Heart left ventricle (tissue), 16 donors: ENCODE data around the gene CGB3. TPM values are rescaled to one million over a fixed set of nuclear protein-coding genes. Genes with fewer than 3 reads are reported as not detected.

Source experiments
- ATAC-seq, 4 donors: fragments of 200-7000 bp; cut with Tn5 transposase; one replicate each; pipeline ENCODE4 v1.9.1; 2020 to 2022; ENCODE audit warnings: moderate library complexity in 4 of 4, mild to moderate bottlenecking in 3 of 4, moderate number of reproducible peaks in 1 of 4
- DNase-seq, 5 donors: peaks; one replicate each; pipeline ENCODE4 v3.0.0-alpha.2; 2020
- H3K27ac ChIP-seq, 12 donors: fragments of 200-600 bp; sonication (generic) in 4 of 12; one replicate each; pipeline versions ENCODE4 v1.5.0 to v1.8.0; 2016 to 2022; ENCODE audit warnings: mild to moderate bottlenecking in 2 of 12
- H3K27me3 ChIP-seq, 9 donors: fragments of 200-600 bp; sonication (generic) in 2 of 9; one replicate each; pipeline versions ENCODE4 v1.5.1 to v1.8.0; 2016 to 2022; ENCODE audit warnings: mild to moderate bottlenecking in 3 of 9
- H3K36me3 ChIP-seq, 9 donors: fragments of 200-600 bp; sonication (generic) in 2 of 9; one replicate each; pipeline versions ENCODE4 v1.5.0 to v1.8.0; 2018 to 2022; ENCODE audit warnings: mild to moderate bottlenecking in 2 of 9
- H3K4me1 ChIP-seq, 12 donors: fragments of 200-600 bp; sonication (generic) in 4 of 12; one replicate each; pipeline versions ENCODE4 v1.5.0 to v1.8.0; 2016 to 2022; ENCODE audit warnings: mild to moderate bottlenecking in 3 of 12
- H3K4me3 ChIP-seq, 12 donors: fragments of 200-600 bp; sonication (generic) in 4 of 12; one replicate each; pipeline versions ENCODE4 v1.5.0 to v1.8.0; 2017 to 2022; ENCODE audit warnings: mild to moderate bottlenecking in 9 of 12, moderate library complexity in 4 of 12
- H3K9me3 ChIP-seq, 12 donors: fragments of 200-600 bp; sonication (generic) in 4 of 12; one replicate each; pipeline versions ENCODE4 v1.5.0 to v1.8.0; 2016 to 2022; ENCODE audit warnings: mild to moderate bottlenecking in 1 of 12
- POLR2A ChIP-seq, 2 donors: fragments of 450-650 bp; IDR thresholded peaks; one replicate each; pipeline ENCODE4 v1.6.1; 2017; ENCODE audit warnings: antibody characterized with exemption in 2 of 2, mild to moderate bottlenecking in 2 of 2, moderate library complexity in 2 of 2
- WGBS, 4 donors: extraction: QIAGEN DNeasy Blood & Tissue Kit in 2 of 4; methylation state at CpG; one replicate each; pipeline versions ENCODE4 v1.1.5 to v1.1.7; 2013 to 2018; 5-methylcytosine and 5-hydroxymethylcytosine counted together
- intact Hi-C, 10 donors: fragments of 100-400 bp; cut with DNase I; formaldehyde crosslinking; loops; one replicate each; pipeline versions ENCODE4 v1.11.1 to v1.14.2; 2022
- polyA plus RNA-seq, 2 donors: library from polyadenylated mRNA; stranded (reverse); fragments of 200-250 nt; gene quantifications; one replicate each; pipeline ENCODE4 v1.2.3, GENCODE V29; 2013
- total RNA-seq, 9 donors: library from RNA; depleted of rRNA in 2 of 9; stranded (reverse); fragments of >200 nt in 2 of 9; fragmentation: NEBNext Ultra II Directional in 3 of 9; extraction: Animal tissue kit (Norgen Biotek cat#: 25700) in 3 of 9; gene quantifications; one replicate each; pipeline versions ENCODE4 v1.1.0 to v1.2.4, GENCODE V29; 2016 to 2023
- TF ChIP-seq, protein P1 (sequence below), 12 donors: fragments of 200-600 bp; sonication (generic) in 4 of 12; IDR thresholded peaks; one replicate each; pipeline versions ENCODE4 v1.5.0 to v1.8.0; 2018 to 2022; ENCODE audit warnings: antibody characterized with exemption in 12 of 12, mild to moderate bottlenecking in 5 of 12
- donor health status: ischemic (EF 13 %, LVEDD 7.1; RV severe dilation, severe dysfunction).
- donor health status: healthy with polysubstance abuse.
- donor health status: DM: no; HTN: yes; CAD: no.
- donor health status: DM: no; HTN: no; CAD: no.
- donor health status: ischemic (EF 25% LVEDD 6.9; RV normal size, moderate dysfunction).
- donor health status: ischemic (EF 25% LVEDD 5.7; RV mildly dilated, moderate dysfunction).
- donor health status: healthy.
- donor health status: DM: yes; HTN: yes; CAD: no.
- donor health status: ischemic (EF 35%, LVEDD 5.7; RV mildly dilated, moderate dysfunction).
- donor health status: nonischemic (EF 11% LVEDD 7.7; RV severe dilation, severe dysfunction).
- donor health status: DM: yes; HTN: yes; CAD: no.
- donor health status: PGD.
- donor health status: ischemic (EF 29% LVEDD 5.4; RV normal size, mild dysfunction).
- donor health status: nonischemic (EF 23%, LVEDD 6.1; RV moderate dilation, normal function).

Gene CGB3
- total and polyA plus RNA-seq, 11 donors, result not detected

DNA sequence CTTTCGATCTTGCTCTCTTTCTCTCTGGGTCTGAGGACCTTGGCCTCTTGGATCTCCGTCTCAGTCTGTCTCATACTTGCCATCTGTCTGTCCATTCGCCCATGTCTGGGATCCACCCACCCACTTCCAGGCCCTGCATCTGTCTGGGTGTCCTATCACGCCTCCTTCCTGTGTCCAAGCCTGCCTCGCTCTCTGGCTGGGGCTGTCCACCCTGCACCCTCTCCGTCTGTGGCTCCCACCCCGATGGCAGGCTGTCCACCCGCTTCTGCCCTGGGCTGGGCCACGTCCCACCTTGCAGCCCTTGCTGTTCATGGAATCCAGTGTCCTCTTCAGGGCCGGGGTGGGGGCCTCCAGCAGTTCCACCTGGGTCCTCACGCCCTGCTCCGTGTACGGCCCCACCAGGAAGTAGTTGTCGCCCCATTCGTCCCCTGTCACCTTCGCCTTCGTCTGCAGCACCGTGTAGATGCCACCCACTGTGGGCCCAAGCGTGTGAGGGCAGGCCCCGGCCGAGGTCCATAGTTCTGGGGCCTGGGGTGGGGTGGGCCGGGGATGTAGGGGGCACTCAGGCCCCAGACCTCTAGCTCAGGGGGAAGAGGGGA lies 33.0 kb downstream of the CGB3 start:
- Histone ChIP-seq H3K27me3 (no peaks in the 10 kb centered on the region), H3K27ac (peak overlapping the region in 11 of 12 donors; percentile 90 to 99 (median 96)), H3K4me3 (peak overlapping the region in 11 of 12 donors; percentile 62 to 99 (median 85)), H3K4me1 (peaks cover 6 to 48% (median 35%) of the 10 kb centered on the region in 12 donors), H3K36me3 (peaks cover 0 to 36% (median 27%) of the 10 kb centered on the region in 9 donors), H3K9me3 (no peaks in the 10 kb centered on the region)
- ATAC-seq, result no peak
- 73 to 79% (median 76%) methylated on average over 18 to 22 of the region's 22 CpGs for WGBS, 4 donors
- DNase-seq, result no peak
- intact Hi-C loops, result loop anchor here in 4 of 10 donors (5.0 to 10.0 kb wide), 4 partner anchors 156 to 224 kb away; no protein-coding TSS in a partner anchor
- no peak for TF ChIP-seq POLR2A (IDR thresholded peaks at IDR 0.05)
- TF ChIP-seq, protein P1, sequence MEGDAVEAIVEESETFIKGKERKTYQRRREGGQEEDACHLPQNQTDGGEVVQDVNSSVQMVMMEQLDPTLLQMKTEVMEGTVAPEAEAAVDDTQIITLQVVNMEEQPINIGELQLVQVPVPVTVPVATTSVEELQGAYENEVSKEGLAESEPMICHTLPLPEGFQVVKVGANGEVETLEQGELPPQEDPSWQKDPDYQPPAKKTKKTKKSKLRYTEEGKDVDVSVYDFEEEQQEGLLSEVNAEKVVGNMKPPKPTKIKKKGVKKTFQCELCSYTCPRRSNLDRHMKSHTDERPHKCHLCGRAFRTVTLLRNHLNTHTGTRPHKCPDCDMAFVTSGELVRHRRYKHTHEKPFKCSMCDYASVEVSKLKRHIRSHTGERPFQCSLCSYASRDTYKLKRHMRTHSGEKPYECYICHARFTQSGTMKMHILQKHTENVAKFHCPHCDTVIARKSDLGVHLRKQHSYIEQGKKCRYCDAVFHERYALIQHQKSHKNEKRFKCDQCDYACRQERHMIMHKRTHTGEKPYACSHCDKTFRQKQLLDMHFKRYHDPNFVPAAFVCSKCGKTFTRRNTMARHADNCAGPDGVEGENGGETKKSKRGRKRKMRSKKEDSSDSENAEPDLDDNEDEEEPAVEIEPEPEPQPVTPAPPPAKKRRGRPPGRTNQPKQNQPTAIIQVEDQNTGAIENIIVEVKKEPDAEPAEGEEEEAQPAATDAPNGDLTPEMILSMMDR (IDR thresholded peaks at IDR 0.05), result no peak

DNA sequence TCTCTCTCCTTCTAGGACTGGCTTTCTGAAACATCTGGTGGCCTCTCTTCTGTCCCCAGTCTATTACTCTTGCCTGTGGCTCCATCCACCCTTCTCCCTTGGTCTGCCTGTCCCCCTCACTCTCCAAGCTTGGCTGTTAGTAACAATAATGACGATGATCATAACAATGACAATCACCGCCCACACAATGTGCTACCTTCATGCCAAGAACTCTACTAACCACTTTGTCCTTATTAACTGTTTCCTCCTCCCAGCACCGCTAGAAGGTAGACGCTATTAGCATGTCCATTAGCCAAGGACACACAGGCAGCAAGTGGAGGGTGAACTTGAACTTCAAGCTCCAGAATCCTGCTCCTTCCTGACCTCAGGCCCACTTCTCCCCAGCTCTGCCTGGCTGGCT lies 33.7 kb downstream of the CGB3 start:
- 27 to 35% (median 33%) methylated on average over 4 of the region's 4 CpGs for WGBS, 4 donors
- no peak for ATAC-seq
- DNase-seq, result no peak
- H3K4me3 ChIP-seq, result peak overlapping the region in 8 of 12 donors; percentile 6 to 99 (median 86)
- peaks cover 6 to 48% (median 35%) of the 10 kb centered on the region in 12 donors for H3K4me1 ChIP-seq
- intact Hi-C loops, result loop anchor here in 4 of 10 donors (5.0 to 10.0 kb wide), 4 partner anchors 157 to 224 kb away; no protein-coding TSS in a partner anchor
- TF ChIP-seq, protein P1 (IDR thresholded peaks at IDR 0.05), result no peak
- no peak for TF ChIP-seq POLR2A (IDR thresholded peaks at IDR 0.05)
- H3K9me3 ChIP-seq, result no peaks in the 10 kb centered on the region
- H3K36me3 ChIP-seq, result peaks cover 0 to 43% (median 34%) of the 10 kb centered on the region in 9 donors
- no peaks in the 10 kb centered on the region for H3K27me3 ChIP-seq
- peak overlapping the region in 11 of 12 donors; percentile 90 to 99 (median 96) for H3K27ac ChIP-seq

- ATAC-seq (peak in 2 of 4 donors; percentile 6), DNase-seq (peak; percentile 63 to 78 (median 72))
- TF ChIP-seq POLR2A (IDR thresholded peaks at IDR 0.05), result peak in 1 of 2 donors; percentile 22
- TF ChIP-seq, protein P1 (IDR thresholded peaks at IDR 0.05), result no peak
- H3K27ac ChIP-seq, result peak overlapping the region in 11 of 12 donors; percentile 90 to 99 (median 96)
- peak overlapping the region in 6 of 12 donors; percentile 12 to 99 (median 79) for H3K4me3 ChIP-seq
- H3K9me3 ChIP-seq, result no peaks in the 10 kb centered on the region
- intact Hi-C loops, result loop anchor here in 4 of 10 donors (5.0 to 10.0 kb wide), 4 partner anchors 158 to 225 kb away; no protein-coding TSS in a partner anchor
- WGBS, 4 donors, result 36 to 48% (median 45%) methylated on average over 17 of the region's 17 CpGs
- peaks cover 6 to 48% (median 32%) of the 10 kb centered on the region in 12 donors for H3K4me1 ChIP-seq
- H3K36me3 ChIP-seq, result peaks cover 0 to 49% (median 40%) of the 10 kb centered on the region in 9 donors
- H3K27me3 ChIP-seq, result no peaks in the 10 kb centered on the region
Measured at GRCh38 chr19:48989701-48990291, 34.3 kb downstream of the CGB3 start.

GRCh38 chr19:48988860-48989259 lies 35.3 kb downstream of the CGB3 start:
- TF ChIP-seq POLR2A (IDR thresholded peaks at IDR 0.05), result no peak
- TF ChIP-seq, protein P1 (IDR thresholded peaks at IDR 0.05), result no peak
- intact Hi-C loops, result no loop called here
- ATAC-seq, result no peak
- H3K4me3 ChIP-seq, result no peak overlapping the region
- WGBS, 4 donors, result 89 to 94% (median 92%) methylated on average over 9 of the region's 9 CpGs
- peaks cover 0 to 41% (median 24%) of the 10 kb centered on the region in 12 donors for H3K4me1 ChIP-seq
- H3K27ac ChIP-seq, result peak overlapping the region in 4 of 12 donors; percentile 7 to 99 (median 95)
- H3K9me3 ChIP-seq, result no peaks in the 10 kb centered on the region
- DNase-seq, result no peak
- peaks cover 0 to 58% (median 49%) of the 10 kb centered on the region in 9 donors for H3K36me3 ChIP-seq
- no peaks in the 10 kb centered on the region for H3K27me3 ChIP-seq
